ENCODE results near the gene CDK5RAP2. TPM values are rescaled to one million over a fixed set of nuclear protein-coding genes. Genes with fewer than 3 reads are reported as not detected.

CDK5RAP2 gene
- polyA plus RNA-seq, 1 donor, result 50.1 TPM

DNA sequence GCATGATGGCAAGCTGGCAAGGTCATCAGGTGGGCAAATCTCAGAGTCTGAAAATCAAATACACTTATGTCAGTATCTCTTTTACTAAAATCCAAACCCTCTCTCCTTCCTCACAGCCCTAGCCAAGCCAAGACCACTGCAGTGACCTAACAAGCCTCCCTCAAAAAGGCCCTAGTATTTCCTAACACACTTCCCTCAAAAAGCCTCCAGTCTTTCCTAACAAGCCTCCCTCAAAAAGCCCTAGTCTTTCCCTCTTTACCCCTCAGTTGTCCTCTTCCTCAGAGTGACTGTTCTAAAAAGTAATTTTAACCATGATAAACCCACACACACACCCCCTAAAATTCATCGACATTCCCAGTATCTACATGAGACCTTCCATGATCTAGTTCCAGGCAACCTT is 140.0 kb downstream of the CDK5RAP2 start:
- DNase-seq (ENCODE audit: low read depth), result no peak

DNA sequence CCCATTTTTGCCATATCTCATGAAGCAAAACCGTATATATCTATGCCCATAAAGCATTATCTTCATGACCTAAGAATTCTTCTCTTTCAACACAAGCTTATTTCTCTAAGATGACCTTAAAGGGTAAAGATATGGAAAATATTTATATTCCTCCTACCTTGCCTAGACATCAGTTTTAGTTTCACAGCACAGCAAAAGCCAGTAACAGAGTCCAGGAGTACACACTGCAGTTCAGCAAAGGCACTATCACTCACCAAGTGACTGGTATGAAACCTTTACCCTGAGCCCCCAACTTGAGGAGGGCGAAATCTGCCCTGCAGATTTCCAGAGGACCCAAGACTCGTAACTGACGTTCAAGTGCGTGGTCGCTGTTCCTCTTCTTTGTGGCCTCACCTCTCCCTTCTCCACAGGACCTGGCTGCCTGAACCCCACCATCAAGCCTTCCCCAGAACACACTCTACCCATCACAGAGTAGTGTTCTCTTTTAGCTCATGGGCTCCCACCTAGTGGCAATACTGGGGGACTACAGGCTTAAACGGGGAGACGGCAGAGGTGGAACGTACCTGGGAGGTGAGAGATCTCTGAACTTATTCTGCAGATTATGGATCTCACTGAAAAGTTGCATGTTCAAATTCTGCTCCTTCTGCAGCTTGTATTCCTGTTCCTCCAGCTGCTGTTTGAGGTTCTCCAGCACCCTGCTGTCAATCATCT is 141.0 kb downstream of the CDK5RAP2 start:
- no peak for DNase-seq (ENCODE audit: low read depth)

DNA sequence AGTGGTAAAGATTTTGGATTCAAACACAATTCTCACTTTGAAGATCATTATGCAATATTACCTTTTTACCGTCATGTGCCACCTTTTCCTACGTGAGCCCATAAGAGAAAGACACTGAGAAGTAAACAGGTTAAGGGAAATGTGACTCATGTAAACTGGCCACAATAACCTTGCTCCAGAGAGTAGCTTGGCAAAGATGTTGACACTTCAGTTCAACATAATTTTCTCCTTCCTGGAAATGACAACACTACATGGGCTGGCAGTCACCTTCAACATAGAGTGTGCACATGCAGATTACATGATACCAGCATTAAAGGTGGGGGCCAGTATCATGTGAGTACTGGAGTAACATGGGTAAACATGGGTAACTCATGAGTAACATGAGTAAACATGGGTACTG is 141.9 kb downstream of the CDK5RAP2 start:
- DNase-seq (ENCODE audit: low read depth), result no peak

DNA sequence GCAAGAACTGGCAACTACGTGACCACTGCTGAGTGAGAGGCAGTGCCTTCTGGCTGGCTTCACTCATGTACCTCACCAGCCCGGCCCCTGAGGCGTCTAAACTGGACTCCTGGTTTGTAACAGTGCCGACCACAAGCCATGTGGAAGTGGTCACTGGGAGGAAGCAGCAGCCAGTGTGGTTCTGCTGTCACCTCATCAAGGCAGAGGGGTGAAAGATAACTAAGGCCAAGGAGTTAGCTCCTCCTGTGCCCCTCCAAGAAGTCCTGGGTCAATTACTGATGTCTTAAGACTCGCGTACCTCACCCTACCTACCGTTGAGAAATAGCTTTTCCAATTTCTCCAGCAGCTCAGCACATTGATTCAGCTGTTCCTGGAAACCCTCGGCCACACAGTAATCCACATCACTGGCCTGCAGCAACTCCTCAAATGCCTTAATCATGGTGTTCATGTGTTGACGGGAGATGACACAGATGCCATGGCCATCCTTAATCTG is 142.9 kb downstream of the CDK5RAP2 start:
- DNase-seq (ENCODE audit: low read depth), result no peak

GRCh38 chr9:120436446-120436845 is 143.5 kb downstream of the CDK5RAP2 start:
- no peak for DNase-seq (ENCODE audit: low read depth)

DNA sequence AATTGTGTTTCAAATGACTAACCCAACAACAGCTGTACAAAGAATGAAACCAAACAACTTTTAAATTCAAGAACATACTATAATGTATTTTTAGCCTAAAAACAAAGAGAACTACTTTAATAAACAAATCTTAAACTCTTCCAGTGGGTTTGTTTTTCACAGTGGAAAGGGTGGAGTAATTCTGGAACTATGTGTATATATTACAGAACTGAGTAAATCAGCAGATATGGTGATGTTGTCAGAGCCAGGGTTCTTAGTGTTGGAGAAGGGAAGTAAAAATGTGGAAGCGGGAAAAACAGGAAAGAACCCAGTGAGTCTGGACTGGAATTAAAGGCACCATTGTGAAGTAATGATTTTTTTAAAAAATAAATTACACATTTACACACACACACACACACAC is 144.9 kb downstream of the CDK5RAP2 start:
- no peak for DNase-seq (ENCODE audit: low read depth)

DNA sequence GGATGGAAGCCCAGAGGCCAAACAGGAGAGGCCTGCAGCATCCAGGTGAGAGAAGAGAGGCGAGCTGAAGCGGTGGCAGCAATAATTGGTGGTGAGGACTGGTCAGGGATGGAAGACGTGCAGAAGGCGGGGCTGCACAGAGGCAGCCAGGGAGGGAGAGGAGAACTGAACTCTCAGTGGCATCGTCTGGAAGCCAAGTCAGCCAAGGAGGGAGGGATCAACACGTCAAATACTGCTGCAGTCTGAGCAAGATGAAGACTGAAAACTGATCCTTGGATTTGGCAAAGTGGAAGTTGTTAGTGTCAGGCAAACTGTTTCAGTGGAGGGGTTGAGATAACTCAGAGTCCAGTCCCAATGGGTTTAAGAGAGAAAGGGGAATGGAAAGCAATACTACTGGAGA is 145.4 kb downstream of the CDK5RAP2 start:
- DNase-seq (ENCODE audit: low read depth), result peak; percentile 53

DNA sequence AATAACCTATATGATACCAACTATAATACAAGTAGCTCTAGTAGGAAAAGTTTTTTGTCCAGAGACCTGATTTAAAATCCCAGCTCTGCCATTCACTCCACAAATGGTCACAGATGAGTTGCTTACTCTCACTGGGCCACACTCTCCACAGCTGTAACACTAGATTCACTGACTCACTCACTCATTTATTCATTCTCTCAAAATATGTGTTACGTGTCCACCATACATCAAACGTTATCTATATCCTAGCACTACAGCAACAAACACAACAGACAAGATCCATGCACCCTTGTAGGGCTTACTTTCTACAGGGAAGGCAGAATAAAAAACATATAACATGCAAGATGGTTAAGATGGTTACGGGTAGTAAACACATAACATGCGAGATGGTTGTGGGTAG is 146.3 kb downstream of the CDK5RAP2 start:
- no peak for DNase-seq (ENCODE audit: low read depth)

DNA sequence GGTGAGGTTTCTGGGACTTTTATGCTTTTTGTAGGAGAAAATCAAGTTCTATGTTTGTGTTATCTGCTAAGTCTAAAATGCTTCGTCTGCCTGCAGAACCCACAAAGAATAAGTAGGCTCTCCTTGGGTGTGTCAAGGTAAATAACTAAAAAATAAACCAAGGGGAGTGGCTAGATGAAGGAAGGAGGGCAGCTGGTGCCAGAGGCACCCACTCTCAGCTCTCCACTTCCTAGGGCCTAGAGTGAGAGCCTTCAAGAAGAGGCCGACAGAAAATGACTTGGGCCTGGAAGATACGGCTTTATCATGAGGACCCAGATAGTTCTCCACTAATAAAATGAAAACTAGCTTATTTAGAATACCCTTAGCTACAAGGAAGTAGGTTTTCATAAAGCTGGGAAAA is 147.4 kb downstream of the CDK5RAP2 start:
- no peak for DNase-seq (ENCODE audit: low read depth)

- DNase-seq (ENCODE audit: low read depth), result no peak
These were observed 148.7 kb downstream of the CDK5RAP2 start for GRCh38 chr9:120431268-120431667.

GRCh38 chr9:120424248-120424647 is 155.7 kb downstream of the CDK5RAP2 start:
- DNase-seq (ENCODE audit: low read depth), result no peak

DNA sequence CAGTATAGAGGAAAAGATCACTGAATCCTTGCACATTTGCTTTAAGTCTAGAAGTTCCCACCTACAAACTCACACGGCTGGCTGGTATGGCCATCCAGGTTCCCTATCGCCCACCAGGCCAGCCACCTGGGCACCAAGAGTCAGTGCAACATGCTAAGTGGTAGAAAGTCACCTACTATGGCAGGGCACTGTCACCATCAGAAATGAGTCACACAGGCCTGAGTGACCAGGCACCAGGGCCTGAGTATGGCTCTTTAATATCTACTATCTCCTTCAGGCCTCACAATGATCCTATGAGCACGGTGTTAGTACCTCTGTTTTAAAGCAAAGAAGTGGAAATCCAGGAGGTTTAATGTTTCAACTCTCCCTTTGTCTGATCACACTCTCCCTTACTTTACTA is 156.2 kb downstream of the CDK5RAP2 start:
- no peak for DNase-seq (ENCODE audit: low read depth)

DNA sequence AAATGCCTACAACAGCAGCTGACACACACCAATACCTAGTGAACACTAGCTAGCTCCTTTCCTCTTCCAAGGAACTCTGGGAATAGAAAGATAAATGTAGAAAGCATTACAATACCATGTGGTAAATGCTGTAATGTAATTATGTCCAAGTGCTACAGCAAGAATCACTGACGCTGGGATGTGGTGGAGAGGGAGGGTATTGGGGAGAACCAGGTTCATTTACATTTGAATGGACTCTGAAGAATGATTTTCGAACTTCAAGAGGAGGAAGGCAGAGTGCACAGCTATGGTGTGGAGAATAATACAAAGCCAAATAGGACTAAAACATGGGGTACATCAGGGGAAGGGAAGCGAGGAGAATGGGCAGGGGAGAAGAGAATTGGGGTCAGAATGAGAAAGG is 158.0 kb downstream of the CDK5RAP2 start:
- no peak for DNase-seq (ENCODE audit: low read depth)

DNA sequence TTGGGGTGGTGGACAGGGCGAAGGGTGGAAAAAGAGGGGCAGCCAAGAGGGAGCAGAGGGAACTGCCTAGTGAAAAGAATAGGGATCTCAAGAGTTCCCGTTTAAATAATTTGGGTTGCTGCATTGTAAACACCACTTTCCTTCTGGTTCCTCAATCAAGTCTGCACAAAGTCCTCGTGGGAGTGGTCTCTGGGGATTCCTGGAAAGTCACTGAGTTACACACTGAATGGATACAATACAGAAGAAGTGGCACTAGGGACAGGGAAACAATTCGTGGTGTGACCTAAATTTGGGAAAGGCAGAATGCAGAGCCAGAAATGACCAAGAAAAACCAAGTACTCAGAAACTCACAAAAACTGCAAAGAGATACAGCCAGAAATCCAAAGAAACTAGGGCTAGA is 161.7 kb downstream of the CDK5RAP2 start:
- no peak for DNase-seq (ENCODE audit: low read depth)

DNA sequence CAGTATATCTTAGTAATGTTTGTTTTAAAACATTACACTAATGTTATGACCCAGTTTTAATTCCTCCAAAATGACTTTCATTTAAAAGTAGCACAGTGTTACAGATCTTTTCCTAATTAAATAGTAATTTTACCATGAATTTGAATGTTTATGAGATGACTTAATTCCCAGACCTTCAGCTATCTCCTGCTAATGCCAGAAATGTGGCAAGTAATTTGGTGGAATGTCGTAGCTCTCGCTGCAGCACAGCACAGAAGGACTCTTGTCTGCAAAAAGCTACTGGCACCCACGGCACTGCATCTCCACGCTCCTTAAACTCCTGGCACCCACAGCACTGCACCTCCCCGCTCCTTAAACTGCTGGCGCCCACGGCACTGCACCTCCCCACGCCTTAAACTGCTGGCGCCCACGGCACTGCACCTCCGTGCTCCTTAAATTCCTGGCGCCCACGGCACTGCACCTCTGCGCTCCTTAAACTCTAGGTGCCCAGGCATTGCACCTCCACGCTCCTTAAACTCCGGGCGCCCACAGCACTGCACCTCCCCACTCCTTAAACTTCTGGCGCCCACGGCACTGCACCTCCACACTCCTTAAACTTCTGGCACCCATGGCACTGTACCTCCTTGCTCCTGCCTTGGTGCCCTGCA is 163.1 kb downstream of the CDK5RAP2 start:
- DNase-seq (ENCODE audit: low read depth), result no peak

DNA sequence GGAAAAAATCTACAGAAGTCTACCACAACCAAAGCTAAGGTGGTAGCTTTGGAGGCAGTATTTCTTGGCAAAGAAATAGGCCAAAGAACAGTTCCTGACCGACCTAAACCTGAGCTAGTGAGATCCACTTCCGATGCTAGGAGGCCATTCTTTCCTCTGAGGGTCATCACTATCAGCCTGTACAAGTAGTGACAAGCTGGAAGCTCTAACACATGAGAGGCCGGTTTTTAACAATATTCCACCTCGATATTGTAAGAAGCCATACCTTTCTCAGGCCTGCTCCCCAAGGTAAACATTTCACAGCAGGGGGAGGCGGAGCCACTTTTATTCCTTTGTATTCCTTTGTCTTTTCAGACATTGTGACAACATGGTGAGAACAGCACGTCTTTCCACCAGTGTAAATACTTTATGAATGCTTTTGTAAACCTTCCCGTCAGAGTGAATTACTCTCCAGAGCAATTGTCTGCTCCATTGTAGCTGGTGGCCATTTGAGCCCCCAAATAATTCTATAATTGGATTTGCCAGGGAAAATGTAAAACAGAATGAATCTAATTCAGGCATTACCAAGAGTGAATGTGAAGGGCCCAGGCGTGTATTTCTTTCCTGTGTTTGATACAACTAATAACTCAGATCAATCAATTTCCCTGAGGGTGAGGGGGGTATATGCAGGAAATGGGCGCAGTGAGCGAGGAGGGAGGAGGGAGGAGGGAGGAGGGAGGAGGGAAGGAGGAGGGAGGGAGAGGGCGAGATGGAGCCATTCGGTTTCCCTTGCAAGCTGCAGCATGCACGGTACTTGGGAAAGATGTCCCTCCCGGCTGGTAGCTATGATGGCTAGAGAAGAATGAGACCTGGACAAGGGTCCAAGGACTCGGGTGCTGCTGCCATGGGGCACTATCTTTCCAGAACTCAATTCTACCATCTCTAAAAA is 166.6 kb downstream of the CDK5RAP2 start:
- DNase-seq (ENCODE audit: low read depth), result no peak

- DNase-seq (ENCODE audit: low read depth), result peak; percentile 48
These were observed 167.5 kb downstream of the CDK5RAP2 start for GRCh38 chr9:120412425-120412951.

DNA sequence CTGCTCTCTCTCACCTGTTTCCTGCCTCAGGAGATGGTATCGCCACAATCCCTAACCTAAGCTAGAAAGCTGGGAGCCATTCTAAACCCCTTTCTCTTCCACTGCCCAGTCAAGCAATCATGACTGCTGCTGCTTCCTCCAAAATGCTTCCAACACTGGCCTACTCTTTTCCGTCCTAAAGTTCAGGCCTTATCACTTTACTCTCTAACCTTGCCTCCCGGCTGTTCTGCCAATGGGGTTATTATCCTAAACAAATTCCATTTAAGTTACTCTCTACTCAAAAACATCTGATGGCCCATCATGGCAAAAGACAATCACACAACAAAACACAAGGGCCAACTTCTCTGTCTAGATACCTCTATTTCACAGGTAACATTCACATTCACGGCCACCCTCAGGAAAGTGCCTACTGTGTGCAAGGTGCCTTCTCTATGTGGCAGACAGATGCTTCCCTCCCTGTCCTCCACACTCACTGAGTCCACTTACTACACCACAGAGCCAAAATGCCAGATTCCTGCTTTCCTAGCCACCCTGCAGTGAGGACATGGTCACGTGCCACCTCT is 168.0 kb downstream of the CDK5RAP2 start:
- DNase-seq (ENCODE audit: low read depth), result no peak

DNA sequence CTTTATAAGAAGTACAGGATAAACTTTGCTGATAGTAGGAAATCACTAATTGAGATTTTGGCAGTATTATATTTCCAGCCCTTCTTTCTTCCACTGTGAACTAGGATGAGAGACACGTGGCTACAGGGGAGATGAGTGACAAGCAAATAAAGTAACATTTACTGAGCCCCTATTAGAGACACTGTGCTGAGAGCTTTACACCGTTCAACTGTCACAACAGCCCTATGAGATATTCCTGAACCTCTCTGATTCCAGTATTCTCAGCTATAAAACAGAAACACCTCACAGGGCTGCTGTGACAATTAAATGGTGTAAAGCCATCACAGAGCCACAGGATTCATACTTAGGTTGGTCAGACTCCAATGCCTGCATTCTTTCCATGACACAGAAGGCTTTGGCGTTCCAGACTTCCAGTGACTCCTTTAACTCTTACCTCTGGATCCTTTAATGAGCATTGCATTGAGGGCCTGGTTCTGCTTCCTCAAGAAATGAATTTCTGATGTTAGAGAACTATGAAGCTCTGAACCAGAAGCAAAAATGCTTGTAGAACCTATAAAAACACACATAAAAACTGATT is 169.0 kb downstream of the CDK5RAP2 start:
- no peak for DNase-seq (ENCODE audit: low read depth)

- DNase-seq (ENCODE audit: low read depth), result no peak
These were observed 171.2 kb downstream of the CDK5RAP2 start for GRCh38 chr9:120408680-120409258.

- DNase-seq (ENCODE audit: low read depth), result no peak
These were observed 174.1 kb downstream of the CDK5RAP2 start for GRCh38 chr9:120405860-120406259.
